GM21390 (cell line): ENCODE data around the gene ABCC6.
"Not testable (repeated sequence)": the region's sequence is repeated elsewhere in the genome, so short reads cannot be mapped to it uniquely, and the experiment has no call there.

Experiments
- ATAC-seq: cut with Tn5 transposase; IDR thresholded peaks from one replicate; pipeline ENCODE4 v1.9.1; 2021; ENCODE audit not compliant: unreplicated experiment

The ABCC6 gene

DNA sequence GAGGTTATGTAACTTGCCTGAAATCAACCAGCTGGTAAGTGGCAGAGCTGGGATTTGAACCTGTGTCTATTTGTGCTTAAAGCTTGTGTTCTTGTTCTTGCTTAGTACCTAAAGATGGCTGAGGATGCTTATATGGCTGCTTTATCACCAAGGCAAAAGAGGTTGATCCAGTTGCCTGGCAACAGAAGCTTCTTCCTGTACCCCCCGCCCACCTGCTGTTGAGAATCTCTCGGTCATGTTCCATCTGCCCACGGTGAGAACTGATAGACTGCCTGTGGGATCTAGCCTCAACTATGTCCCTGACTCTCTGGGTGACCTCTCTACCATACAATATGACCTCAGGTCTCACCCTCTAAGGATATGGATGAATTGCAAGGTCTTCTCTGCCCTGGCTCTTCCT, 60.7 kb downstream of the ABCC6 start:
- no peak for ATAC-seq

GRCh38 chr16:16161840-16162239, 61.5 kb downstream of the ABCC6 start:
- ATAC-seq: not testable (repeated sequence)

- ATAC-seq: no peak
These were observed 62.0 kb downstream of the ABCC6 start for GRCh38 chr16:16161319-16161718.

GRCh38 chr16:16159662-16160061, 63.6 kb downstream of the ABCC6 start:
- ATAC-seq: no peak

GRCh38 chr16:16158741-16159374, 64.4 kb downstream of the ABCC6 start:
- ATAC-seq: no peak

- no peak for ATAC-seq
These were observed 65.1 kb downstream of the ABCC6 start for GRCh38 chr16:16158082-16158658.

DNA sequence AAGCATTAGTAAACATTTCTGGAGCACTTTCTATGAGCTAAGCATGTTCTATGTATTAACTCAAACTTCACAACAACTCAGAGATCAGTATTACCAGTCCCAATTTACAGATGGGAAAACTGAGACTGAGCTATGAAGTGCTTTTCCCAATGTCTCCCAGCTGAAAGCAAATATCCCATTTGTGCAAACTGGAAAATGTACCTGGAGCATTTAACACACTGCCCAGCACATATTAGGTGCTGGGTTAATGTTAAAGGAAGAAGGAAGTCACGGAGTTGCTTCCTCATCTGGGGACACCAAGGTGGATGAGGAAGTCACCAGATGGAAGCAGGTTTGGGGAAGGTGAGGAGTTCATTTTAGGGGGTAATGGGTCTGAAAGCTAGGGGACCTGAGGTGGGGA, 66.1 kb downstream of the ABCC6 start:
- ATAC-seq: no peak

GRCh38 chr16:16155234-16155633, 68.1 kb downstream of the ABCC6 start:
- no peak for ATAC-seq

DNA sequence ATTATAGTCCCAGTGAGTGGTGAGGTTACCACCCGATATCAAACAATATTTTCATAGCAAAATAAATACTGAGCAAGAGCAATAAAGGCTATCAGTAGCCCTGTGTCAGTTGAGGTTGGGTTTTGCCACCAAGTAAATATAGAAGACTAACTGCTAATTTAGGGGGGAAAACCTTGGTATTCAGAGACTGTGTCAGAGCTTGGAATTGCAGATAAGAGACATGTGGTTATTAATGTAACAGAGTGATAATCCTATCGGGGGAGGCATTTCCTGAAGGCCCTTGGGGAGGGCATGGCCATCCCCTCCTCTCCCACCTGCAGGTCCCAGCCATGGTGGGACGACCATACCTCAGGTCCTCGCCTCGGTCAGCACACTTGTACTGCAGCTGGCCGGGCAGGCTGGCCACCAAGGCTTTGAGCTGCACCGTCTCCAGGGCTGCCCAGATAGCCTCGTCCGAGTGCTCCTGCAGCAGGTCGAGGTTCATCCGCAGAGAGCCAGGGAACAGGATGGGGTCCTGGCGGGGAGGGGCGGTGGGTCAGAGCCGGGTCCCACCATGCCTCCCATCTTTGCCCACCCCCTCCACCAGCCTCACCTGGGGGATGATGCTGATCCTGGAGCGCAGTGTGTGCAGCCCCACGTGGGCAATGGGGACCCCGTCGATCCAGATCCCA, 68.9 kb downstream of the ABCC6 start:
- ATAC-seq: no peak

DNA sequence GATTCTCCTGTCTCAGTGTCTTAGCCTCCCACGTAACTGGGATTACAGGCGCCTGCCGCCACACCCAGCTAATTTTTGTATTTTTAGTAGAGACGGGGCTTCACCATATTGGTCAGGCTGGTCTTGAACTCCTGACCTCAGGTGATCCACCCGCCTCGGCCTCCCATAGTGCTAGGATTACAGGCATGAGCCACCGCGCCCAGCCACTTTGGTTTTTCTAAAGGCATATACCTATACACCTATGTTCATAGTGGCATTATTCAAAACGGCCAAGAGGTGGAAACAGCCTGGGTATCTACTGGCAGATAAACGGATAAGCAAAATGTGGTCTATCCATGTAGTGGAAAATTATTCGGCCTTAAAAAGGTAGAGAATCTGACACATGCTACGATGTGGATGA, 70.3 kb downstream of the ABCC6 start:
- ATAC-seq: not testable (repeated sequence)

- ATAC-seq: no peak
These were observed 72.0 kb downstream of the ABCC6 start for GRCh38 chr16:16151315-16151714.

GRCh38 chr16:16150878-16151152, 72.5 kb downstream of the ABCC6 start:
- no peak for ATAC-seq

DNA sequence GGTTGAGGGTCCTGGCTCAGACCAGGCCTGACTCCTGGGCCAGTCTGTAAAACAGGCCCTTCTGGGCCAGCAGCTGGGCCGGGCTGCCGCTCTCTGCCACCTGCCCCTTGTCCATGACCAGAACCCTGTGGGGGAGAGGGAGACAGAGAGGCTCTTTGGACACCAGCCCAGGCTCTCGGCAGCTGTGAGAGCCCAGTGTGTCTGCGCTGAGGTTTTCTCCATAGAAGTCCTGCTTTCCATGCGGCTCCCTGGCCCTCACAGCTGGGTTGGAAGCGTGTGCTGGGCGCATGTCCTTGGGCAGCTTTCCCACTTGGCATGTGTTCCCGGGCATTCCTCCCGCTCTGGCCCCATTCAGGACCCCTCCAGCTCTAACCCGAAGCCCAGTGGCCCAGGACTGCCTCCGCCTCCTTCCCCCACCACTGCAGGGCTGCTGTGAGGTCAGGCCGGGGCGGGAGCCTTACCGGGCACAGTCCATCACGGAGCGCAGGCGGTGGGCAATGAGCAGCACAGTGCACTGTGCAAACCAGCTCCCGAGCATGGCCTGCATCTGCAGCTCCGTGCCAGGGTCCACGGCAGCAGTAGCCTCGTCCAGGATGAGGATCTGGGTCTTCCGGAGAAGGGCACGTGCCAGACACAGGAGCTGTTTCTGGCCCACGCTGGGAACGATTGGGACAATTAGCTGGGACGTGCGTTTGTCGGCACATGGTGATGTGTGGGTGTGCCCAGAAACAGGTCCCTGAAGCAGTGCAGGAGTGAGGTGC, 73.0 kb downstream of the ABCC6 start:
- ATAC-seq: no peak

GRCh38 chr16:16149710-16150116, 73.6 kb downstream of the ABCC6 start:
- no peak for ATAC-seq

GRCh38 chr16:16148755-16149154, 74.5 kb downstream of the ABCC6 start:
- ATAC-seq: no peak

GRCh38 chr16:16148000-16148599, 75.2 kb downstream of the ABCC6 start:
- ATAC-seq: not testable (repeated sequence)

DNA sequence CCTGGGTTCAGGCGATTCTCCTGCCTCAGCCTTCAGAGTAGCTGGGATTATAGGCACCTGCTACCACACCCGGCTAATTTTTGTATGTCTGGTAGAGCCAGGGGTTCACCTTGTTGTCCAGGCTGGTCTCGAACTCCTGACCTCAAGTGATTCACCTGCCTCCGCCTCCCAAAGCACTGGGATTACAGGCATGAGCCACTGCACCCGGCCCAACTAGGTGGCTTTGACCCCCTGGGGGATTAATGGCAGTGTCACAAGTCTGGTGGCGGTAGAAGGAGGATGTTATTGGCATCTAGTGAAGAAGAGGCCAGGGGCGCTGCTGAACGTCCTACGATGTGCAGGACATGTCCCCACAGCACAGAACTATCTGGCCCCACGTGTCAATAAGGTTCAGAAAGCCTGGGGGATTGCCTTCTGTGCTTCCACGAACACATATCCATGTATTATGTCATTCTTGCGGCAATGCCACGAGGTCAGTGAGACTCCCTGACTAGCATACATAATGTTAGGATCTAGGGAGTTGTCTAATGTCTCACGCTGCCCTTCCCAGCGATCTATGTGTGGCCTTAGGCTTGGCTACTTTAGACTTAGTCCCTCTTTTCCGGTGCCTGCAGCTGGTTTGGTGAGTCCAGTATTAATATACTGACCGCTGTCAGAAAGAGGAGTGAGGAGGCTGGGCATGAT, 75.8 kb downstream of the ABCC6 start:
- no peak for ATAC-seq

DNA sequence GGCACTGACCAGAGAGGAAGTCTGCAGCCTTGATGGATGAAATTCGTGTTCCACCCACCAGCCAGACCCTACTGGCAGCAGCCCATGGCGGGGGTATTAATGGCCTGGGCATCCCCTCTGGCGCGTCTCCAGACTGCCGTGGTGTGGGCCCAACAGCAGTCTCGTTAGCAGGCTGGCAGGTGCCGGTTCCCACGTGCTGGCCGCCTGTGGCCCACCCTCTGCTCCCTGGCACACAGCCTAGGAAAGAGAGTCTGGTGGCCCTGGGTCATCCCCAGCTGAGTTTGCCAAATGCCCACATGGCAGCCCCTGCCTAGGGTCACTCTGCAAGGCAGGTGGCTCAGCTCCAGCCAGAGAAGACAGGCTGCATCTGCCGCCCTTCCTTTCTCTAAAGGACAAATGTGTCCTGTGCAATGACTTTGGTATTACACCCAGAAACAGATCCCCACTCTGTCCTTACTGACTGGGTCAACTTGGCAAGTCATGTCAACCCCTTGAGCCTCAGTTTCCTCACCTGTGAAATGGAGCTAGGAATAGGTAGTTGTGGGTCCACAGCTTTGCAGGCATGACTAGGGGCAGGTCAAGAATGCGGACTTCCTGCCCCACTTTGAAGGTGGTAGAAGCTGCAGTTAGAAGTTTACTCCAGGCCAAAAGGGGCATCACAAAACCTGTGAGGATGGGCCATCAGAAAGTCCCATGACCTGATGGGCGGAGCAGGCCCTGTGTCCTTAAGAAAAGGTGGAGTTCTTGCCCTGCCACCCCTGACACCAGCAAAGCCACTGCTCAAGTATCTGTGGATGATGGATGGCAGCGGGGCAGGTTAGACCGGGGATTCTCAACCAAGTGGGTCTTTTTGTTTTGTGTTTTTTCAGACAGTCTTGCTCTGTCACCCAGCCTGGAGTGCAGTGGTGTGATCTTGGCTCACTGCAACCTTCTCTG, 76.6 kb downstream of the ABCC6 start:
- ATAC-seq: no peak

GRCh38 chr16:16145286-16145685, 78.0 kb downstream of the ABCC6 start:
- no peak for ATAC-seq

- no peak for ATAC-seq
These were observed 78.9 kb downstream of the ABCC6 start for GRCh38 chr16:16144416-16144815.
